SKM-1 (cell line): ENCODE data around the gene IFNA7.
A peak's percentile ranks its signal among the peaks of the same experiment; 100 is the strongest.
"Not testable (repeated sequence)": the region's sequence is repeated elsewhere in the genome, so short reads cannot be mapped to it uniquely, and the experiment has no call there.

Experiments used
- DNase-seq: peaks from one replicate; lab custom pipeline; 2025; ENCODE audit not compliant: unreplicated experiment; lab: John Stamatoyannopoulos, UW

The IFNA7 gene

DNA sequence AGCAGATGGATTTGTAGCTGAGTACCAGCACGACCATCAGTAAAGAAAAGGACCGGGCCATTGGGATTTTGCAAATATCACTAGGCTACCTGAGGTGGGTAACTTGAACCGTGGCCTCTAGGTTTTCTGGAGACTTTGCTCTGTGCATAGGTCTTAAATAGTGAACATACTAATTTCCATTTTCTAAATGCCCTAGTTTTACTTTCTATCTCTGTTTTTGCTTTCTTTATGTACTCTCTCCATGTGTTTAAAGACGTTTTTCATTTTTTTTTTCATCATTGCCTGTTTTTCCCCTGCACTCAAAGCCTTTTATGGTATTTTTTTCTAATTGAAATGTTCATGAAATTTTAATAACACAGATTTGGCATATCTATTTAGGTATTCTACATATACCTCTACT is at the start of gene IFNA7:
Gene IFNA7 (minus strand): TSS at position 101 of the 400 bp plus-strand sequence. CDS start 40 bp downstream, at position 61.
- DNase-seq = not testable (repeated sequence)

DNA sequence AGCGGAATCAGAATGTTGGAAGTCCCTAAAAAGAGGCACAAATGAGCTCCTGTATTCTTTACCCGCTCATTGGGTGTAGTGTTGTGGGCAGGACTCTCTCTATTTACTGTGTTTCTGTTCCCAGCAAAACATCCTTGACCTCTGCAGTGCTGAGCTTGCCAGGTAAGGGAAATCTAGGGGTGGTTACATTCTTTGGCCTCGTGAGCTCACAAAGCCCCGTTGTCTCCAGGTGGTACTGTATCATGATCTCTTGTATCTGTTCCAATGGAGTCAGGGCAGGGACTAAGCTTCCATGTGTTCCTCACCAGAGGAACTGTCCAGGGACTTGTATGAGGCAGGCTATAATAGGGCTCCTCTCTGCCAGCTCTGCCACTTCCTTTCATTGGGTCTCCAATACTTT is 49.6 kb upstream of the IFNA7 start:
- DNase-seq = no peak

DNA sequence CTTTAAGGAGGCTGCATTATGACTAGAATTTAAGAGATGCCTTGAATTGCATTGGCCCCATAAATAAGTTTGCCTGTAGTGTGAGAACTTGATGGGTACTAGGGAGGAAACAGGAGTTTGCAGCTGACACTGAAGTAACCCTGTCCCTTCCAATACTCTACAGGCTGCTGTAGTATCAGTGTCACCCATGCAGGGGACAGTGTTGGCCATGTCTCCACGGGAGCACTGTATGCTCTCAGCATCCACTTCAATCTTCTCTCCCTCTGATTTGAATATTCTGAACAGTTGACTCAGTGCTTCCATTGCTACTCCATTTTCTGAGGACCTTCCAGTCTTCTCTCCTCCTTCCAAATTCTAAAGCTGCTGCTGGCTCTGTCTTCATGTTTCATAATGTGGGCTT is 49.2 kb upstream of the IFNA7 start:
- no peak for DNase-seq

DNA sequence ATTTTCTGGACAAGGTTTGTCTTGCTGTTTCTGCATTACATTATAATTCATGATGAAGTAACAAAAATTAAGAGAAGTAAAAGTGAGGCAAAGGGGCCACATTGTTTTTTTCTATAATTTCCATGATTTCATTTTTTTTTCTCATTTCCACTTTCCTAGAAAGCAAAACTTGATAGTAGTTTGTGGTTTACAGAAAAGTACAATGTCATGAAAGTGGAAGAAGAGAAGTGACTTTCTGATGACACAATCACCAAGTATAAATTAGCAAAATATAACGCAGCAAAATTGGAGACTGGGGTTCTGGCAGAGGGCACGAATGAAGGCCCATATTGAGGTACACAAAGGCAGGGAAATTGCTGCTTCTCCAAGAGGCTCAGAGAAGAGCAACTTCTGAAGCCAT is 42.8 kb upstream of the IFNA7 start:
- DNase-seq = peak; percentile 5

DNA sequence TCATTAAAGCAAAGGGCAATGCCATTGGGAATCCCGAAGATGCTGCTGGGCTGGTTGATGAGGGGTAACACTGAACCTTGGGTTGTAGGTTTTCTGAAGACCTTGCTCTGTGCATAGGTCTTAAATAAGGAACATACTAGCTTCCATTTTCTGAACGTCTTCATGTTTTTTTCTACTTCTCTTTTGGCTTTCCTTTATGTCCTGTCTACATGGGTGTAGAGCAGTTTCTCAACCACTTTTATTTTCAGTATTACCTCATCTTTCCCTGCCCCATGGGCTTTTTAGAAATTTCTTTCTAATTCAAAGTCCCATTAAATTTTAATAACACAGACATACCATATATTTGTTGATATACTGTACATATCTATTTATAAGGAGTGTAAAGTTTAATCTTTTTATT is 37.9 kb upstream of the IFNA7 start, which contains the start of gene IFNA14:
Gene IFNA14 (minus strand): TSS at position 95 of the 400 bp plus-strand sequence. CDS start 70 bp downstream, at position 25.
- DNase-seq = peak; percentile 45

DNA sequence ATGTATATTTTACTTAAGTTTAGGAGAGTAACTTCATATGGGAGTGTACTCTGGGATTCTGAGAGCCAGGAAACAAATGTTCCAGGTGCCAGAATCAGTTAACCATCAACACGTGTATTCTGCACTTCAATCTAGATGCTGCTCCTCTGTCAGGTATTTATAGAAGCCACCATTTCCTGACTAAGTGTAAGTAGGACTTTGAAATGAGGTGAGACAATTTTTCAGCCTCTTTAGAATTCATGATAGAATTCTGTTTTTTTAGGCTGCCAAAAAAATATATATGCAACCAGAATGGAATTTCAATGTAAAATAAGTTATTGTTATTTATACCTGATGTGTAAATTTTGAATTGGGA is 34.3 kb upstream of the IFNA7 start:
- not testable (repeated sequence) for DNase-seq

DNA sequence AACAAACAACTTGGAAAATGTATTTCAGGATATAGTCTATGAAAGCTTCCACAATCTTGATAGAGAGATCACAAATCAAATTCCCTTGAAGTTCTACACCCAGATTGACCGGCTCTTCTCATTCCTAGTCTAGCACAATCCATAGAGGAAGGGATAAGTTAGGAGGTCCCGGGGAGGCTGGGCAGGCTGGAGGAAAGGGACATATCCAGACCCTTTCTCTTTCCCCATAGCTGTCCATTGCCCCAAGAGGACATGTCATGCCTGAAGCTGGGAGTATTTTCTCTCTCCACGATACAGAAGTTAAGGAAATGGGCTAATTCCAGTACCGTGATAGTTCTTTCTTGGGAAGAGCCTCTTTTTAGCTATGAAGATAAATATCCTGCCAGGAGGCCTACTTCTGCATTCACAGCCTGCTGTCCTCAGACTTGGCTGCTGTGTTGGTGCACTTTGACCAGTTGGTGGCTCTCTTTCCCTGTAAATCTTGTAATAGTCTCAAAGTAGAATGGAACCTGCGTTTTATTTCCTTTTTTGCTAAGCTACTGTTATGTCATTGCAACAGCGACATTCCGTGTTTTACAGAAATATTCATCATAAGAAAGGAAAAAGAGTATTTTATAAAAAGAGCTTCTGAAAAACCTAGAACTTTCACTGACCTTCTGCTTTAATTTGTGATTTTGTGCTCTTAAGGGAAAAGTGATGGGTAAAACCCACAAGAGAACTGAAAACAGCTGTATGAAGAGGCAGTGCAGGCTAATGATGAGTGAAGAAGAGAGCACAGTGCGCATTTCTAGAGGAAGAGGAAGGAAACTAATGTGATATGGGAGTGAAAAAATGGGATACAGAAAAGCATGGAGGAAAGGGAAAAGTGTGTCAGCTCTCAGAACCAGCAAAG is 33.7 kb upstream of the IFNA7 start:
- DNase-seq = peak; percentile 85

DNA sequence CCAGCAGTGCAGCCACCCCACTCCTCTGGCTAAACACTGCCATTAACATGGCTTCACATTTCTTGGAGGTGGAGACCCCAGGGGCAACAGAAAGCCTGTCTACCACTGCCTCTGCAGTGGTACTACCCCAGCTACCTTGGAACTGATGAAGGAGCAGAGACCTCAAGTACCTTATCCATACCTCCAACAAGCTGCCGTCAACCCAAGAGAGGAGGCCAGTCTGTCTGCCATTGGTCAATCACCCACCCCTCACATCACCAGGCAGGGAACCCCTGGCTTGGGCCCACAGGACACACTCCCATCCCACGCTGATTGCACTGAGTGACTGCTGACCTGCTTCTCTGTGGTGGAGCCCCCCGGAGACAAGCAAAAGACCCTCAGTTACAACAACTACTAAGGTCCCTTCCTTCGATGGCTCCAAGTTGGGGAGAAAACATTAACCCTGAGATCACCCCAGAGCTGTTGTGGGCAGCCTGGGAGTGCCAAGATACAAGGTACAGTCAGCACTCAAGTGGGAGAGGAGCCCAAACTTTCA is 32.2 kb upstream of the IFNA7 start:
- DNase-seq = no peak

DNA sequence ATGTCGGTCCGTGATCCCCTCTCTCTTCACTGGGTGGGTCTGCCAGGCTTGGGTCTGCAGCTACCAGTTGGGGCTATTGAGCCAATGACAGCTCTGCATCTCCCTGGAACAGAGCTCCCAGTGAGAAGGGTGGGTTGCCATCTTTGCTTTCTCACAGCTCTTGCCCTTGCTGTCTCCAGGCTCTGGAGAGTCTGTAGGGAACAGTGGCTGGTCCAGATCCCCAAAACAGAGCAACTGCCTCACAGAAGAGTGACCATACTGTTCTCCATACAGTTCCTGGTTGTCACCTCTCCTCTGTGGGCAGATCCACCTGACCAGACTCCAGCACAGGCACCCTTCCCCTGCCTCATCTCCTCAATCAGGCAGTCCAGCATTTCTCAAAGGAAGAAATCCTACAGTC is 31.3 kb upstream of the IFNA7 start:
- no peak for DNase-seq

DNA sequence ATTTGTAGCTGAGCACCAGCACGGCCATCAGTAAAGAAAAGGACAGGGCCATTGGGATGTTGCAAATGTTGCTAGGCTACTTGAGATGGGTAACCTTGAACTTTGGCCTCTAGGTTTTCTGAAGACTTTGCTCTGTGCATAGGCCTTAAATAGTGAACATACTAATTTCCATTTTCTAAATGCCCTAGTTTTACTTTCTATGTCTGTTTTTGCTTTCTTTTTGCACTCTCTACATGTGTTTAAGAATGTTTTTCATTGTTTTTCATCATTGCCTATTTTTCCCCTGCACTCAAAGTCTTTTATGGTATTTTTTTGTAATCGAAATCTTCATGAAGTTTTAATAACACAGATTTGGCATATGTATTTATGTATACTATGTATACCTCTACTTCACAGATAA is 26.1 kb upstream of the IFNA7 start, which contains the start of gene IFNA17:
Gene IFNA17 (minus strand): TSS at position 101 of the 400 bp plus-strand sequence. CDS start 49 bp downstream, at position 52.
- DNase-seq = no peak

DNA sequence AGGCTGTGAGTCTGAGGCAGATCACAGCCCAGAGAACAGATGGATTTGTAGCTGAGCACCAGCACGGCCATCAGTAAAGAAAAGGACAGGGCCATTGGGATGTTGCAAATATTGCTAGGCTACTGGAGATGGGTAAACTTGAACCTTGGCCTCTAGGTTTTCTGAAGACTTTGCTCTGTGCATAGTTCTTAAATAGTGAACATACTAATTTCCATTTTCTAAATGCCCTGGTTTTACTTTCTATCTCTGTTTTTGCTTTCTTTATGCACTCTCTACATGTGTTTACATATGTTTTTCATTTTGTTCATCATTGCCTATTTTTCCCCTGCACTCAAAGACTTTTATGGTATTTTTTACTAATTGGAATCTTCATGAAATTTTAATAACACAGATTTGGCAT is 15.2 kb upstream of the IFNA7 start, which contains the start of gene IFNA16:
Gene IFNA16 (minus strand): TSS at position 101 of the 400 bp plus-strand sequence. CDS start 6 bp downstream, at position 95.
- not testable (repeated sequence) for DNase-seq

DNA sequence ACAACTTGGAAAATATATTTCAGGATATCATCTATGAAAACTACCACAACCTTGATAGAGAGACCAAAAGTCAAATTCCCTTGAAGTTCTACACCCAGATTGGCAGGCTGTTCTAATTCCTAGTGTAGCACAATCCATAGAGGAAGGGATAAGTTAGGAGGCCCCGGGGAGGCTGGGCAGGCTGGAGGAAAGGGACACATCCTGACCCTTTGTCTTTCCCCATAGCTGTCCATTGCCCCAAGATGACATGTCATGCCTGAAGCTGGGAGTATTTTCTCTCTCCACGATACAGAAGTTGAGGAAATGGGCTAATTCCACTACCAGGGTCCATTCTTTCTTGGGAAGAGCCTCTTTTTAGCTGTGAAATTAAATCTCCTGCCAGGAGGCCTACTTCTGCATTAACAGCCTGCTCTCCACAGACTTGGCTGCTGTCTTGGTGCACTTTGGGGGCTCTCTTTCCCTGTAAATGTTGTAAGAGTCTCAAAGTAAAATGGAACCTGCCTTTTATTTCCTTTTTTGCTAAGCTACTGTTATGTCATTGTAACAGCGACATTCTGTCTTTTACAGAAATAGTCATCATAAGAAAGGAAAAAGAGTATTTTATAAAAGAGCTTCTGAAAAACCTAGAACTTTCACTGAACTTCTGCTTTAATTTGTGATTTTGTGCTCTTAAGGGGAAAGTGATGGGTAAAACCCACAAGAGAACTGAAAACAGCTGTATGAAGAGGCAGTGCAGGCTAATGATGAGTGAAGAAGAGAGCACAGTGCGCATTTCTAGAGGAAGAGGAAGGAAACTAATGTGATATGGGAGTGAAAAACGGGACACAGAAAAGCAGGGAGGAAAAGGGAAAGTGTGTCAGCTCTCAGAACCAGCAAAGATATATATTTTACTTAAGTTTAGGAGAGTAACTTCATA is 11.7 kb upstream of the IFNA7 start:
- peak; percentile 7 for DNase-seq

DNA sequence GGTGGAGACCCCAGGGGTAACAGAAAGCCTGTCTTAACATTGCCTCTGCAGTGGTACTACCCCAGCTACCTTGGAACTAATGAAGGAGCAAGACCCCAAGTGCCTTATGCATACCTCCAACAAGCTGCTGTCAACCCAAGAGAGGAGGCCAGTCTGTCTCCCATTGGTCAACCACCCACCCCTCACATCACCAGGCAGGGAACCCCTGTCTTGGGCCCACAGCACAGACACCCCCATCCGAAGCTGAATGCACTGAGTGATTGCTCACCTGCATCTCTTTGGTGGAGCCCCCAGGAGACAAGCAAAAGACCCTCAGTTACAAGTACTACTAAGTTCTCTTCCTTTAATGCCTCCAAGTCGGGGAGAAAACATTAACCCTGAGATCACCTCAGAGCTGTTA is 10.2 kb upstream of the IFNA7 start:
- DNase-seq = not testable (repeated sequence)

DNA sequence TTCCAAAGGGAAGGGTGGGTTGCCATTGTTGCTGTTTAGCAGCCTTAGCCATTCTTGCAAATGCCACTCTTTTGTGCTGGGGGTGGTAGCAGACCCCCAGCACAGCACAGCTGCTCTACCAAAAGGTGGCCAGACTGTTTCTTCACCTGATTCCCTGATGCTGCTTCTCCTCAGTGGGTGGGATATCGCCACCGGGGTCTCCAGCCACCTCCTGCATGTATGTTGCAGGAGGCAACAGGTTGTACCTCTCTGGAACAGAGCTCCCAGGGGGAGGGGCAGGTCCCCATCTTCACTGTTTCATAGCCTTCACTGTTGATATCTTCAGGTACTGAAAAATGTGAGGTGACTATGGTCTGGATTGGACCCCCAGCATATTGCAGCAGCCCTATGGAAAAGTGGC is 8.8 kb upstream of the IFNA7 start:
- DNase-seq = not testable (repeated sequence)

DNA sequence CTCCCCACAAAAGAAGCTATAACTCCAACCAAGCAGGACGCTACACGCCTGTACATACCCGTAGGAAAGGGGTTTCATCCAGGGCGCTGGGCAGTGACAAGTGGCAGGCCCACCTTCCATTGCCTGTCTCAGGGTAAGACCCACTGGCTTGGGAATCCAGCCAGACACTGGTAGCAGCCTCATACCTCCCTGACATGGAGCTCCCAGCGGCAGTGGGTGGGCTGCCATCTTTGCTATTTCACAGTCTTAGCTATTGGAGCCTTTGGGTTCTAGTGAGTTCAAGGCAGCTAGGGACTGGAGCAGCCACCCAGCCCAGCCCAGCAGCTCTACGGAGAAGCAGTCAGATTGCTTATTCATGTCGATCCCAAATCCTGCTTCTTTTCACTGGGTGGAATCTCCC is 8.3 kb upstream of the IFNA7 start:
- DNase-seq = no peak

DNA sequence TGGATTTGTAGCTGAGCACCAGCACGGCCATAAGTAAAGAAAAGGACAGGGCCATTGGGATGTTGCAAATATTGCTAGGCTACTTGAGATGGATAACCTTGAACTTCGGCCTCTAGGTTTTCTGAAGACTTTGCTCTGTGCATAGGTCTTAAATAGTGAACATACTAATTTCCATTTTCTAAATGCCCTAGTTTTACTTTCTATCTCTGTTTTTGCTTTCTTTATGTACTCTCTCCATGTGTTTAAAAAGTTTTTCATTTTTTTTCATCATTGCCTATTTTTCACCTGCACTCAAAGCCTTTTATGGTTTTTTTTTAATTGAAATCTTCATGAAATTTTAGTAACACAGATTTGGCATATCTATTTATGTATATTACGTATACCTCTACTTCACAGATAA is 5.0 kb upstream of the IFNA7 start, which contains the start of gene IFNA10:
Gene IFNA10 (minus strand): TSS at position 101 of the 400 bp plus-strand sequence. CDS start 46 bp downstream, at position 55.
- DNase-seq = not testable (repeated sequence)

DNA sequence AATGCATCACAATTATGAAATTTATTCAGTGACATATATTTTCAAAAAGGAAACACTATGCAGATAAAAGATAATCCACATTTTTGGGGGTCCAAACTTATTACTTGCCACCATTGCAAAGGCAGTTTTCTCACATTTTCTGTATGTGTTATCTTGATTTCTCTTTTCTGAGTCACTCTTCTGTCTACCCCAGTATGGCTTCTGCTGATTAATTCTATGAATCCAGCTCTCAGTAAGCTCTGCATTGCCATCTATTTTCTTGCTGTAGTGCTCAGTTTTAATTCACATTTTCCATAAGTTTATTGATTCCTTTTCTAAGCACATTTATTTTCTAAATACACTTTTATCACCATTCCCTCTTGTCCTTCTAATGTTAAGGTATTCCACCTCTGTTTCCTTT is 3.2 kb upstream of the IFNA7 start:
- DNase-seq = no peak

DNA sequence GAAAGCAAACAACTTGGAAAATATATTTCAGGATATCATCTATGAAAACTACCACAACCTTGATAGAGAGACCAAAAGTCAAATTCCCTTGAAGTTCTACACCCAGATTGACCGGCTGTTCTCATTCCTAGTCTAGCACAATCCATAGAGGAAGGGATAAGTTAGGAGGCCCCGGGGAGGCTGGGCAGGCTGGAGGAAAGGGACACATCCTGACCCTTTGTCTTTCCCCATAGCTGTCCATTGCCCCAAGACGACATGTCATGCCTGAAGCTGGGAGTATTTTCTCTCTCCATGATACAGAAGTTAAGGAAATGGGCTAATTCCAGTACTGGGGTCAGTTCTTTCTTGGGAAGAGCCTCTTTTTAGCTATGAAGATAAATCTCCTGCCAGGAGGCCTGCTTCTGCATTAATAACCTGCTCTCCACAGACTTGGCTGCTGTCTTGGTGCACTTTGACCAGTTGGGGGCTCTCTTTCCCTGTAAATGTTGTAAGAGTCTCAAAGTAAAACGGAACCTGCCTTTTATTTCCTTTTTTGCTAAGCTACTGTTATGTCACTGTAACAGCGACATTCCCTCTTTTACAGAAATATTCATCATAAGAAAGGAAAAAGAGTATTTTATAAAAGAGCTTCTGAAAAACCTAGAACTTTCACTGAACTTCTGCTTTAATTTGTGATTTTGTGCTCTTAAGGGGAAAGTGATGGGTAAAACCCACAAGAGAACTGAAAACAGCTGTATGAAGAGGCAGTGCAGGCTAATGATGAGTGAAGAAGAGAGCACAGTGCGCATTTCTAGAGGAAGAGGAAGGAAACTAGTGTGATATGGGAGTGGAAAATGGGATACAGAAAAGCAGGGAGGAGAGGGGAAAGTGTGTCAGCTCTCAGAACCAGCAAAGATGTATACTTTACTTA is 6.9 kb downstream of the IFNA7 start:
- peak; percentile 31 for DNase-seq

DNA sequence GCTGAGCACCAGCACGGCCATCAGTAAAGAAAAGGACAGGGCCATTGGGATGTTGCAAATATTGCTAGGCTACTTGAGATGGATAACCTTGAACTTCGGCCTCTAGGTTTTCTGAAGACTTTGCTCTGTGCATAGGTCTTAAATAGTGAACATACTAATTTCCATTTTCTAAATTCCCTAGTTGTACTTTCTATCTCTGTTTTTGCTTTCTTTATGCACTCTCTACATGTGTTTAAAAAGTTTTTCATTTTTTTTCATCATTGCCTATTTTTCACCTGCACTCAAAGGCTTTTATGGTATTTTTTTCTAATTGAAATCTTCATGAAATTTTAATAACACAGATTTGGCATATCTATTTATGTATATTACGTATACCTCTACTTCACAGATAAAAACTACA is 14.5 kb downstream of the IFNA7 start, which contains the start of gene IFNA4:
Gene IFNA4 (minus strand): TSS at position 101 of the 400 bp plus-strand sequence. CDS start 56 bp downstream, at position 45.
- DNase-seq = not testable (repeated sequence)
